Posterior vena cava (tissue), 2 donors: ENCODE measurements around the gene STARD7. TPM values are rescaled to one million over a fixed set of nuclear protein-coding genes. Genes with fewer than 3 reads are reported as not detected.
"Not testable (repeated sequence)": the region's sequence is repeated elsewhere in the genome, so short reads cannot be mapped to it uniquely, and the experiment has no call there.

Experiments
- DNase-seq: peaks from one replicate; pipeline ENCODE4 v3.0.0-alpha.2; 2020; ENCODE audit warnings: low spot score
- intact Hi-C, 2 donors: fragments of 100-400 bp; cut with DNase I; formaldehyde crosslinking; loops; one replicate each; pipeline versions ENCODE4 v1.14.1 to v1.14.2; 2022 to 2023
- total RNA-seq, 2 donors: library from RNA; stranded (reverse); fragmentation: NEBNext Ultra II Directional; extraction: Animal tissue kit (Norgen Biotek cat#: 25700); gene quantifications; one replicate each; pipeline ENCODE4 v1.2.1, GENCODE V29; 2021
- donor health status: DM: yes; HTN: yes; CAD: no.
- donor health status: DM: yes; HTN: yes; CAD: no.

Gene STARD7
- total RNA-seq, 2 donors from 2014 or later: 68.0 to 71.4 TPM

DNA sequence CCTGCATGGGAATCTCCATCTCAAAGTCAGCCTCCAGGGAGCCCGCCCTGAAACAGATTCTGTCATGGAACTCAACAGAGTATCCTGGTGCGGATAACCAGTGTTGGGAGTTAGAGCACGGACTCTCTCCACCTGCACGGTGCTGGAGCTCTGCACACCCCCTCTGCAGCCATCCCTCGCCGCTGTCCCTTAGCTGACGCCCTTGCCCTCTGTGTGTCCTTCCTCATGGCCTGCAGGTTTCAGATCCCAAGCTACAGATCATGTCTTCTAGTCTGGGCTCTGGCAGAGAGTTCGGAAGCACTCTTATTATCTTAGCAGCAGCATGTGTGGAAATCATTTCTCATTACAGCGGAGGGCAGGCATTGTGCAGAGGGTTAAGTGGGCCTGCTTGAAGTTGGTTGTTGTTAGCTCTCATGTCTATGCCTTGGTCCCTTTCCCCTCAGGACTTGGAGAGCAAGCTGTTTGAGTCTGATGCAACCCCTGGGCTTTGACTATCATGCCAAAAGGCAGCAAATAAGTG, 31.2 kb upstream of the STARD7 start:
- intact Hi-C loops: no loop called here

DNA sequence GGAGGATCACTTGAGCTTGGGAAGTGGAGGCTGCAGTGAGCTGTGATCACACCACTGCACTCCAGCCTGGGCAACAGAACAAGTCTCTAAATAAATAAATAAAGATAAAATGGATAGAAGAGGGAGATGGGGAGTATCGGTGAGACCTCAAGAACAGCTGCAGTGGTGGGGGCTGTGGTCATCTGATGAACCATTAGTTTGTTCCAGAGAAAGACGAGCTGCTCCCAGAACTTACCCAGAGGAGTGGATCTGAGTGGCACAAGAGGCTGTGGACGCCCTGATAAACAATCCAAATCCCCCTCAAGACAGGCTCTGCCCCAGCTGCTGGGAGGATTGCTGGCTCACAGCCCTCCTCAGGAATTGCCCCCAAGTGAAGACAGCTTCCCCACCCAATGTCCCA, 30.5 kb upstream of the STARD7 start:
- intact Hi-C loops: no loop called here
- no peak for DNase-seq

More for the DNA sequence above, 31.2 kb upstream of the STARD7 start:
- DNase-seq: no peak

DNA sequence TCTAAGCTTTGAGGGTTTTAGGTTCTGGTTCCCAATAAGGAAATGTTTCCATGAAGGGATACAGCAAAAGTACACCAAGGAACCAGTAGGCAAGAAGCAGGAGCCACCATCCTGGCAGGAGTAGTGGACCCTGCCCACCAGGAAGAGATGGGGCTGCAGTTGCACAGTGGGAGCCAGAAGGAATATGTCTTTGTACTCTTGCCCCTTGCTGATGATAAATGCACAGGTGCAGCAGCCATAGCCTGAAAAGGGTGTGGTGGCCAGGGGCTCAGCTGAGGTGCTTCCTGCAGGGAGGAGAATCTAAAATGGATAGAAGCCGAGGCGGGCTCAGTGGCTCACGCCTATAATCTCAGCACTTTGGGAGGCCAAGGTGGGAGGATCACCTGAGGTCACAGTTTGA, 29.6 kb upstream of the STARD7 start:
- intact Hi-C loops: no loop called here
- no peak for DNase-seq

DNA sequence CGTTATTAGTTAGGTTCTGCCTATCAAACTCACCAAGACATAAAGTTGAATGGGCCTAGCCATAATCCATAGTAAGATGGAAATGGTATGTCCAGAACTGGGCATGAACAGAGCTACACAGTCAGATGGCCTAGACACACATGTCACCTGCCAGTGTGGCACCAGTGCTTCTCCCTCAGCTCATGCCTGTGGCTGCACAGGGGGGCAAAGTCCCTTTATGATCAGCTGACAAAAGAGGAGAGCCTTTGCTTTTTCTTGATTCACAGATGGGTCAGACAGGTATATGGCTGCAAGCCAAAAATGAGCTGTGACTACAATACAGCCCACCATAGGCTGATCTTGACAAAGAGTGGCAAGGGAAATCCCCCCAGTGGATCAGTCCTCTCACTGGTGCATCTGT, 28.3 kb upstream of the STARD7 start:
- no peak for DNase-seq
- intact Hi-C loops: loop anchor here in 1 of 2 donors (1.0 kb wide), 1 partner anchor 14 kb away; no protein-coding TSS in a partner anchor

DNA sequence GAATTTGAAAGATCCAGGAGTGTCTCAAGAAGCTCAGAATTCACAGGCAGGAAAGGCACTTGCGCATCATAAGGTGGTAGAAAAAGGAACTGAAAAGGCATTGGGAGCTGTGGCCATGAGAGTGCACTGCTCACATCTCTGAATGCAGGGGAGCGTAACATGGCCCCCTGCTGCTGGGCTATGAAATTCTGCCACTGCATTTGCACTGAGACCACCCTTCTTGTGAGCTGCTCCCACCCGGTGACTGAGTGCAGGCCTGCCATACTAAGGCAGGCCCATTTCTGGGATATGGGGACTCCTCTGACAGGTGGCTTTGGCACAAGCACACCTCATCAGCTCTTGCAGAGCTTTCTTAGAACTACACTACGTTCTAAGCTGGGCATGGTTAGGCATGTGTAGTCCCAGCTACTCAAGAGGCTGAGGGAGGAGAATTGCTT, 25.3 kb upstream of the STARD7 start:
- DNase-seq: no peak
- intact Hi-C loops: no loop called here

DNA sequence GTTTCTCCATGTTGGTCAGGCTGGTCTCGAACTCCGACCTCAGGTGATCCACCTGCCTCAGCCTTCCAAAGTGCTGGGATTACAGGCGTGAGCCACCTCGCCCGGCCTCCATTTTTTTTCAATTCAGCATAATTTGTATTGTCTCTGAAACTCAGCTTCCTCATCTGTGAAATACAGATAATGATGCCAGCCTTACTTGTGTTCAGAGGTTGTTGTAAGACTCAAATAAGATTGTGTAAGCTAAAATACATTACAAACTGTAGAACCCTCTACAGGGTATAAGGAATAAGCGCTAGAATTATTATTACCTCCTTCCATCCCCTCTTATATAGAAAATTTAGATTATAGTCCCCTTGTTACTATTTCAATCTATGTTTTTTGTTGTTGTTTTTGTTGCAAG, 24.8 kb upstream of the STARD7 start:
- intact Hi-C loops: no loop called here
- no peak for DNase-seq

DNA sequence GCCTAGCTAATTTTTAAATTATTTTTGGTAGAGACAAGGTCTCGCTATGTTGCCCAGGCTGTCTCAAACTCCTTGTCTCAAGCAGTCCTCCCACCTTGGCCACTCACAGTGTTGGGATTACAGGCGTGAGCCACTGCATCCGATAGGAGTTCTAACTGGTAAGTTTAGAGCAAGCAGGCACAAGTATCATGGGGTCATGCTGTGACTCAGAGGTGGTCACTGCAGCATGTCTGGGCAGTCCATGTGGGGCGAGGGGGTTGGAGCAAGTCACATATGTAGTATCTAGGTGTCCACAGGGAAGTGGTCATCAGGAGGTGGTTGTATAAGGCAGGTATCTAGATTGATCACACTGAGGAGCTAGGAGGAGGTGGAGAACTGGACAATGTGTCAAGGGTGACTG, 22.7 kb upstream of the STARD7 start:
- no peak for DNase-seq
- intact Hi-C loops: no loop called here

DNA sequence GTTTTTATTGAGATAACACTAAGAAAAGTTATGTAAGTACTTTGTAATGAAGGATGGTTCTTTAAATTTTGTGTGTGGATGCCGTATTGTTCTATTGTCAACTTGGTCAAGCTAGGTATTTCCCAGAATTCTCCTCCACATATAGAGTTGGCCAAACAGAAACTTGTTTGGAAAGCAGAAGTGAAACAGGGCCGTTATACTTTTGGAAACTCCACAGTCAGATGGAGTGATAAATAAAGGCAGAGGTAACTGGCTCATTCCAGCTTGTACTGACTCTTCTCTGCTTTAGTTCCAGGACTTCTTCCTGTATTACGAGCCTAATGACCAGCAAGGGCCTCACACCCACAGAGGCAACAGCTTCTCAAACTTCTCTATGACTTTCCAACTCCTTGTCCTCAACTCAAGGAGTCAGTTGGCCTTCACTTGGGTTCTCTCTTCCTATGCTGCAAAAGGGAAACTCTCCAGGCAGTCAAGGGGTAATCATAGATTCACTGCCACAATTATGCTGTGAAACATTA, 16.4 kb upstream of the STARD7 start:
- intact Hi-C loops: no loop called here
- no peak for DNase-seq

DNA sequence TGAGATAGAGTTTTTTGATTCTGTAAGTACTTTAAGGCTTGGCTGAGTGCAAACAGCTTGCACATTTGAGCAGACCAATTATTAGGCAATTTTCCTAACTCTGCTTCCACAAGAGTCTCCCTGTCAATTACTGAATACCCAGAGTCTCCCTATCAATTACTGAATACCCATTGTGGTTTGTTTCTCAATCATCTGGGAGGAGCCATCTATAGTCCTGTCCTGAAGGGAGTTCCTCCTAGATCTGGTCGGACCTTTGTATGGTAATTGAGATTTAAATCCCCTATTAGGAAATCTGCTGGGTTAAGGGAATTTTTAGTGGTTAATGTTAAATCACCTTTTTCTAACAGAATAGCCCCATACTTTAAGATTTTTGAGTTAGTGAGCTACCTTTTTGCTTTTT, 12.5 kb upstream of the STARD7 start:
- DNase-seq, intact Hi-C loops: not testable (repeated sequence)

DNA sequence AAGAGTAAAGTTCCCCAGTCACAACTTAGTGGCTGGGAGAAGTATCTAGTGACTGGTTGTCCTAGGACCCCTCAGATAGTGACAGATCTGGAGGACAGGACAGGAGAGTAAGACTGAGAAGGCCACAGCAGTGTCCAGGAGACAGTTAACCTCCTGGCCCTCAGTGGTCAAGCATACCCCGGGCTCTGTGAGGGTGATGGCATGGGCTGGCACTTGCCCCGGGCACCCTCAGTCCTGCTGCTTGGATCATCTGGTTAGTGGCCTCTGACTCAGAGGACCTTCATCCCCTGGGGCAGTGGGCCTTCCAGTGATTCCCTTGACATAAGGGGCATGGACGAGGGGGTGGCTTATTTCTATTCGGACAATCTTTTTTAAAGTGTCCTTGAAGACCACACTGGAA, 11.3 kb upstream of the STARD7 start:
- DNase-seq, intact Hi-C loops: not testable (repeated sequence)

DNA sequence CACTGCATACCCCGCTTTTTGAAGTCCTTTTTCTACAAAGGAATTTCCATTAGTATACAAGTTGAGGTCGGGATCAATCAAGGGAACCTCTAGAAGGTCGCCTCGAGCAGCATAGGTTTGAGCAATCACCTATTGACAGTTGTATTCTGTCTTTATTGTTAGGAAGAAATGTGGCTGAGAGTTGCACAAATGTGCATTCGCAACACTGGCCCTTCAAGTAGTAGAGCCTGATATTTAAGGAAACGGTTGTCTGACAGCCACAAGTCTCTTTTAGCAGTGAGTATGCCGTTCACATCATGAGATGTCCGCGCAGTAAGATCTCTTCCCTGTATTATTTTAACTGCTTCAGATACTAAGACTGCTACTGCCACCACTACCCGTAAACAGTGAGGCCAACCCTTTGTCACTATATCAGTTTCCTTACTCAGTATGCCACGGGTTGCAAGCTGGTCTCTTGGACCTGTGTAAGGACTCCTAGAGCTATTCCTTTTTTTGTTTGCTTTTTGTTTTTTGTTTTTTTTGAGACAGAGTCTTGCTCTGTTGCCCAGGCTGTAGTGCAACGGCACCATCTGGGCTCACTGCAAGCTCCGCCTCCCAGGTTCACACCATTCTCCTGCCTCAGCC, 10.0 kb upstream of the STARD7 start:
- no peak for DNase-seq
- intact Hi-C loops: no loop called here

DNA sequence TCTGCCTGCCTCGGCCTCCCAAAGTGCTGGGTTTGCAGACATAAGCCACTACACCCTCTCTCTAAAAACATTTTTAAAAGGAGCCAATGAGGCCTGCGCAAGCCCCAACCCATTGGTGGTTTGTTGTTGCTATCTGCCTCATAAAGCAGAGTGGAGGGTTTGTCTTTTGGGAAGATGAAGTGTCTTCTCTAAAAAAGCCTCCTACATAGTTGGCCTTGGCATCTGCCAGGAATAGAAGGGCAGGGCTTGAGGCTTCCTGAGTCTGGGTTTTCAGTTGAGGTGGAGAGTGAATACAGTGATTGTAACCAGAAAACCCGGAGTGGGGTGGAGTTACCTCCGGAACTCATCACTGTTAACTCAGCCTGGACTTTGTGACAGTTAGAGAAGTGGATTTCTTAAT, 5.9 kb upstream of the STARD7 start:
- intact Hi-C loops: no loop called here
- no peak for DNase-seq

DNA sequence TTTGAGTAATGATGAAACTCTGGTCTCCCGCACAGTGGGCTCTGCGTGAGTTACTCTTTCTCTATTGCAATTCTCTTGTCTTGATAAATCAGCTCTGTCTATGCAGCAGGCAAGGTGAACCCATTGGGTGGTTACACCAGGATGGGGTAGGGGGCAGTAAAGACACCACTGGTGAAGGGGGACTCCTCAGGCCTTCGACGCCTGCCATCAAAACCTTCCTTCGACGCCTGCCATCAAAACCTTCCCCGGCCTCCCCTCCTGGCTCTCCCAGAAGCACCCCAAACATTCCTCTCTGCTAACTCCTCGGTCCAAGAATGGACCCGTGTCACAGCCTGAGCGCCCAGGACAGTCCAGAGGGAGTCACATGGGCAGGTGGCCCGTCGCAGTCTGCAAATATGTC, 4.8 kb upstream of the STARD7 start:
- intact Hi-C loops: no loop called here

DNA sequence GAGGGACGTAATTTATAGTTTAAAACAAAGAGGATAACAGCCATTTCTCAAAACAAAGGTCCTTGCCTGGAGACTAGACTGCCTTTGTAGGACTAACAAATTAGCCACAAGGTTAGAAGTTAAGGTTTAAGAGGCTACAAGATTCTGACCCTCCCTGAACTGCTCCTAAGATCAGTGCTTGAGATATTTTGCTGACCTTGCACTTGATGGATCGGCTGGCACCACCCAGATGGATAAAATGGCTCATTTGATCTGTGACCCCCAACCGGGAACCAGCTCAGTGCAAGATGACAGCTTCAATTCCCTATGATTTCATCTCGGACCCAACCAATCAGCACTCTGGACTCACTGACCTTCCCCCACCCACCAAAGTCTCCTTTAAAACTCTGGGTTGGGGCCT, 3.7 kb upstream of the STARD7 start:
- intact Hi-C loops: no loop called here

More for the DNA sequence above, 4.8 kb upstream of the STARD7 start:
- no peak for DNase-seq

DNA sequence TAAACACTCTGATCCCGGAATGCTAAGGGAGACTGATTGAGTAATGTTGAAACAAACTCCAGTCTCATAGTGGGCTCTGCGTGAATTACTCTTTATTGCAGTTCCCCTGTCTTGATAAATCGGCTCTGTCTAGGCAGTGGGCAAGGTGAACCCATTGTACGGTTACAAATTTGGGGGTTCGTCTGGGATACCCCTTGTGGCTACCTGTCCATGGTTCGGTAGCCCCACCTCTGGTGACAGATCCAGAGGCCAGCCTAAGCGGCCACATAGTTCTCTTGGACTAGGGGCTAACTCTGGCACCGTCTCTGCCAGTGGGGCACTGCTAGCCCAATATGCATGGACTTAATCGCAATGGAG, 1.1 kb upstream of the STARD7 start:
- intact Hi-C loops: loop anchor here (5.0 to 10.0 kb wide), 2 partner anchors 43 to 55 kb away; partner anchors contain the start of genes CIAO1 (in 1 of the 2) and TMEM127 (in 1 of the 2)
- DNase-seq: no peak

More for the DNA sequence above, 3.7 kb upstream of the STARD7 start:
- DNase-seq: no peak

DNA sequence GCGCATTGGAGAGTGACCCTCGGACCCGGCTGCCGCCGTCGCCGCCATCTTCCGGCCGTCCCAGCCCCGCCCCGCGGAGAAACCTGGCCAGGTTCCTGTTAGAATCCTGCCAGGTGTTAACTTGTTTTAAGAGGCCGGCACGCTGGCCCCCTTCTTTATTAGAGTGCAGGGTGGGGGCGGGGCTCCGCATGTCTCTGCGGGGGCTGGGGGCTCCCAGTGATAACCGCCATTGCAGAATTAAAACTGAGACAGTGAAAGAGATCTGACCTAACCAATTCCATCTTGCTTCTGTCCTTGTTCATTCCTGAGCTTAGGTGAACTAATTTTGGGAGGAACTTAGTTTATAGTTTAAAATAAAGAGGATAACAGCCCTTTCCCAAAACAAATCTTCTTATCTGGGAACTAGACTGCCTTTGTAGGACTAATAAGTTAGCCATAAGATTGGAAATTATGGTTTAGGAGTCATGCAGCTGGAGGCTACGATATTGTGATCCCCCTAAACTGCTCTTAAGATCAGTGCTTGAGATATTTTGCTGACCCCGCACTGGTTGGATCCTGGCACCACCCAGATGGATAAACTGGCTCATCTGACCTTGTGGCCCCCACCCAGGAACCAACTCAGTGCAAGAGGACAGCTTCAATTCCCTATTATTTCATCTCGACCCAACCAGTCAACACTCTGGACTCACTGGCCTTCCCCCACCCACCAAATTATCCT, 543 bp upstream of the STARD7 start:
- intact Hi-C loops: loop anchor here (5.0 to 10.0 kb wide), 2 partner anchors 43 to 56 kb away; partner anchors contain the start of genes CIAO1 (in 1 of the 2) and TMEM127 (in 1 of the 2)
- no peak for DNase-seq

DNA sequence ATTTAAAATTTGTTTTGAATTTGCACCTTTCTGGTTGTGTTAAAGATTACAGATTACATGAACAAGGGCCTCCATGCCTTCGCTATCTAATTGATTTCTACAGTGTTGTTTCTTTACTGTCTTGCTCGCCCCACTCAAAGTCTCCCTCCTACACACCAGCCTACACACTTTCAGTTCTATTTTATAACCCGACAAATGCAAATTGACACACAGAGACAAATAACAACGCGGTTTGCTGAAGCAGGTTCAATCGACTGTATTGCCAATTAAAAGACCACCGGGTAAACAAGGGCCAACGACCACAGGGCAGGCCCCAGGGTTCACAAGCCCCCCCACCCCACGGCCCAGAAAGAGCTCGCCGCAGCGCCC, 869 bp downstream of the STARD7 start:
- no peak for DNase-seq
- intact Hi-C loops: loop anchor here (5.0 to 10.0 kb wide), 2 partner anchors 45 to 57 kb away; partner anchors contain the start of genes CIAO1 (in 1 of the 2) and TMEM127 (in 1 of the 2)

DNA sequence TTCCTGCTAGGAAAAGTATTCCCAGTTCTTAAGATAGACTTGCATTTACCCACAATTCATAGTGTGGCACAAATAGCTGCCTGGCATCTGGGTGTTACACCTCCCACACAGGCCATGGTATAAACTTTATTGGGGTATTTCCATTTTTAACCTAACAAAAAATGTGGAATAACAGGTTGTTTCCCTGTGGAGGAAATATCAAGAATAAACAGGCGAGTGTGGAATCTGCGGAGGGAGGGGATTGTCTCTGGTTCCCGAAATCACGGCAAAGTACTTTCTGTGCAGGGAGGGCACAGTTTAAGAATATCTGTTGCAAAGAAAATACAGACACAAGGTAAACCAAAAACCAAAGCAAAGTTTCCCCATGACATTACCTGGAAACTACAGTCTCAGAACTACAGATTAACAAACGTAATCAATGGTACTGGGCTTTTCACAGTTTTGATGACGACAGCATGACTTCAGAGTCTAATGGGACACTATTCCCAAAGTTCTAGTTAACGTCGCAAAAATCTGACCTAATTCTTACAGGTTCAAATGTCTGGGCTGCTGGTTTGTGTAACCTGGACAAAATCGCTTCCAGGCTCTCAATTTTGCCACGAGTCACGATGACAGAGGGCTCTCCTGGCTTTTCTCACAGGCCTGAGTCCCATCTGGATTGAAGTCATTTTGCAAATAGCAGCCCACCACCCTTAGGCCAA, 1.4 kb downstream of the STARD7 start:
- no peak for DNase-seq
- intact Hi-C loops: loop anchor here (5.0 to 10.0 kb wide), 2 partner anchors 45 to 58 kb away; partner anchors contain the start of genes CIAO1 (in 1 of the 2) and TMEM127 (in 1 of the 2)

DNA sequence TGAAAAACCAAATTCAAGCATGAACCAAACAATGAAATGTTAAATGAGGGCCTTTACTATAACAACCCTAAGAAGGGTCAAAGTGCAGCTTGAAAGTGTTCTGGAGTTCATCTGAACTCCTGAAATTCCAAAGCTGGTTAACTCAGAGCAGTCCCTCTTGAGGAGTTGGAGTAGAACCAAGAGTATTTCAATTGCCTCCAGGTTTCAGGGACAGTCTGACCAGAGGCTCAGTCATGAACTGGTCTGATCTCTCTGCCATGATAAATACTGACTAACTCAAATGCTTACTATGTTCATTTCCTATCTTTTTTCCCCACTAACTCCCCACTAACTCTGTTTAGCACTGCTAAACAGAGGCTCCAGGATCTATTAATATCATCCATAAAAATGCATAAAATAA, 2.7 kb downstream of the STARD7 start:
- intact Hi-C loops: loop anchor here (5.0 to 10.0 kb wide), 2 partner anchors 46 to 59 kb away; partner anchors contain the start of genes CIAO1 (in 1 of the 2) and TMEM127 (in 1 of the 2)
- DNase-seq: no peak
